Body of pancreas (tissue), 4 donors: ENCODE results near the gene SLC40A1.

Experiments
- POLR2A ChIP-seq, 3 donors: fragments of 450-650 bp; IDR thresholded peaks; one replicate each; pipeline ENCODE4 v1.6.1; 2016; ENCODE audit warnings: antibody characterized with exemption in 3 of 3, mild to moderate bottlenecking in 2 of 3
- TF ChIP-seq, protein P1 (sequence below), 7 experiments: fragments of 450-650 bp in 4 of 7; fragments of 200-600 bp in 3 of 7; sonication (generic) in 3 of 7; IDR thresholded peaks; one replicate each; pipeline ENCODE4 v1.5.1; 2016 to 2019; ENCODE audit warnings: antibody characterized with exemption in 7 of 7

DNA sequence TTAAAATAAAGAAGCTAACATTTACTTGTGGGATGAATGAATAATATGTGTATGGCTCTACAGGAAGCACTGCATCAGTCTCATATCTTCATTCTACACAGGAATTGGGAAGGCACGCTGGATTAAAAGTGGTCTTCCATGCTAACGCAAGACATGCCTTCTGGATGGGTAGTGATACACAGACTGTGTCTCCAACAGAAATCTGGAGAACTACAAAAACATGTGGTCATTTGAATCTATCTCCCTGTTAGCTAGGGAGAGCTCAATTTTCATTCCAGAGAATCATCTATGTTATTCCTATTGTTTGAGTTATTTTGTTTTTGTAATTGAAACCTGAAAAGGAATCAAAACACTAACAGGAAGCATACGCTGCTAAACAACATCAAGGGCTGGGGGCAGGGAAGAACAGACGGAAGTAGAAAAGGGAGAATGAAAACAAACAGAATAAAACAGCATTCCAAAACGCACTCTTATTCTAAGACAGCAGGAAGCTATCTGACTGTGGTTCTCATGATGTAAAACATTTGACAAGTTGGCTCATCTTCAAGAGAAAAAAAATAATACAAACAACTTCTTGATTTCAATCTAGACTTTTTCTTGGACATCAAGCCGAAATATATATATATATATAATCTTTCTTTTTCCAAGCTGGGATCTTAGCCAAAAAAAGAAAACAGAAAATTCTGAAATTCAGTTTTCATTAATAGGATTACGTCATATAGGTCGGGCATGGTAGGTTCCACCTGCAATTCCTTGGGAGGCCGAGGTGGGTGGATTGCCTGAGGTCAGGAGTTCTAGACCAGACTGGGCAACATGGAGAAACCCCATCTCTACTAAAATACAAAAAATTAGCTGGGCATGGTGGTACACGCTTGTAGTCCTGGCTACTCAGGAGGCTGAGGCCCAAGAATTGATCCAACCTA lies 49.2 kb upstream of the SLC40A1 start:
- TF ChIP-seq, protein P1, sequence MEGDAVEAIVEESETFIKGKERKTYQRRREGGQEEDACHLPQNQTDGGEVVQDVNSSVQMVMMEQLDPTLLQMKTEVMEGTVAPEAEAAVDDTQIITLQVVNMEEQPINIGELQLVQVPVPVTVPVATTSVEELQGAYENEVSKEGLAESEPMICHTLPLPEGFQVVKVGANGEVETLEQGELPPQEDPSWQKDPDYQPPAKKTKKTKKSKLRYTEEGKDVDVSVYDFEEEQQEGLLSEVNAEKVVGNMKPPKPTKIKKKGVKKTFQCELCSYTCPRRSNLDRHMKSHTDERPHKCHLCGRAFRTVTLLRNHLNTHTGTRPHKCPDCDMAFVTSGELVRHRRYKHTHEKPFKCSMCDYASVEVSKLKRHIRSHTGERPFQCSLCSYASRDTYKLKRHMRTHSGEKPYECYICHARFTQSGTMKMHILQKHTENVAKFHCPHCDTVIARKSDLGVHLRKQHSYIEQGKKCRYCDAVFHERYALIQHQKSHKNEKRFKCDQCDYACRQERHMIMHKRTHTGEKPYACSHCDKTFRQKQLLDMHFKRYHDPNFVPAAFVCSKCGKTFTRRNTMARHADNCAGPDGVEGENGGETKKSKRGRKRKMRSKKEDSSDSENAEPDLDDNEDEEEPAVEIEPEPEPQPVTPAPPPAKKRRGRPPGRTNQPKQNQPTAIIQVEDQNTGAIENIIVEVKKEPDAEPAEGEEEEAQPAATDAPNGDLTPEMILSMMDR (IDR thresholded peaks at IDR 0.05): no peak
- no peak for TF ChIP-seq POLR2A (IDR thresholded peaks at IDR 0.05)
